ENCODE measurements around the gene SNRNP35. TPM values are rescaled to one million over a fixed set of nuclear protein-coding genes. Genes with fewer than 3 reads are reported as not detected.
"Not testable (repeated sequence)": the region's sequence is repeated elsewhere in the genome, so short reads cannot be mapped to it uniquely, and the experiment has no call there.

SNRNP35 gene
- total RNA-seq = 26.9 TPM

- DNase-seq (ENCODE audit: low spot score) (peak; percentile 86), ATAC-seq (peak; percentile 89)
- intact Hi-C loops (cut with DNase I) = no loop called here
These were observed at the start of gene SNRNP35 for GRCh38 chr12:123457980-123458779. TSS of gene SNRNP35 (plus strand) at chr12:123458139. CDS start at chr12:123465541, 7,402 bp downstream.

- ATAC-seq; DNase-seq (ENCODE audit: low spot score); intact Hi-C loops (cut with DNase I): not testable (repeated sequence)
These were observed 49.3 kb upstream of the SNRNP35 start for GRCh38 chr12:123408619-123409018.

GRCh38 chr12:123409284-123410040 lies 48.5 kb upstream of the SNRNP35 start:
- ATAC-seq; DNase-seq (ENCODE audit: low spot score); intact Hi-C loops (cut with DNase I): not testable (repeated sequence)

GRCh38 chr12:123410041-123410412 lies 47.9 kb upstream of the SNRNP35 start:
- ATAC-seq = no peak
- intact Hi-C loops (cut with DNase I) = no loop called here
- DNase-seq (ENCODE audit: low spot score) = no peak

- intact Hi-C loops (cut with DNase I) = no loop called here
- ATAC-seq (no peak), DNase-seq (ENCODE audit: low spot score) (no peak)
These were observed 36.6 kb upstream of the SNRNP35 start for GRCh38 chr12:123421314-123421713.

GRCh38 chr12:123427036-123427769 lies 30.7 kb upstream of the SNRNP35 start:
- ATAC-seq = no peak

GRCh38 chr12:123428591-123428990 lies 29.3 kb upstream of the SNRNP35 start:
- intact Hi-C loops (cut with DNase I) = no loop called here
- ATAC-seq = no peak

More at GRCh38 chr12:123427036-123427769, 30.7 kb upstream of the SNRNP35 start:
- DNase-seq (ENCODE audit: low spot score) = no peak
- intact Hi-C loops (cut with DNase I) = no loop called here

GRCh38 chr12:123429101-123429500 lies 28.8 kb upstream of the SNRNP35 start:
- ATAC-seq; intact Hi-C loops (cut with DNase I); DNase-seq (ENCODE audit: low spot score): not testable (repeated sequence)

More at GRCh38 chr12:123428591-123428990, 29.3 kb upstream of the SNRNP35 start:
- no peak for DNase-seq (ENCODE audit: low spot score)

GRCh38 chr12:123431951-123432817 lies 25.8 kb upstream of the SNRNP35 start:
- ATAC-seq; intact Hi-C loops (cut with DNase I); DNase-seq (ENCODE audit: low spot score): not testable (repeated sequence)

- DNase-seq (ENCODE audit: low spot score) (no peak), ATAC-seq (no peak)
- intact Hi-C loops (cut with DNase I) = no loop called here
These were observed 24.3 kb upstream of the SNRNP35 start for GRCh38 chr12:123433615-123434014.

GRCh38 chr12:123435636-123436016 lies 22.3 kb upstream of the SNRNP35 start:
- intact Hi-C loops (cut with DNase I) = no loop called here
- no peak for ATAC-seq

GRCh38 chr12:123436017-123436964 lies 21.6 kb upstream of the SNRNP35 start, which contains the start of gene RILPL2:
TSS of gene RILPL2 (minus strand) at chr12:123436684. CDS start at chr12:123436420, 264 bp downstream.
- intact Hi-C loops (cut with DNase I) = no loop called here
- peak; percentile 97 for ATAC-seq
- DNase-seq (ENCODE audit: low spot score) = peak; percentile 94

More at GRCh38 chr12:123435636-123436016, 22.3 kb upstream of the SNRNP35 start:
- DNase-seq (ENCODE audit: low spot score) = no peak

- ATAC-seq = no peak
- intact Hi-C loops (cut with DNase I) = no loop called here
- no peak for DNase-seq (ENCODE audit: low spot score)
These were observed 16.3 kb upstream of the SNRNP35 start for GRCh38 chr12:123441523-123442164.

GRCh38 chr12:123442774-123443173 lies 15.2 kb upstream of the SNRNP35 start:
- no peak for ATAC-seq
- intact Hi-C loops (cut with DNase I) = no loop called here
- no peak for DNase-seq (ENCODE audit: low spot score)

- intact Hi-C loops (cut with DNase I) = no loop called here
- DNase-seq (ENCODE audit: low spot score) (no peak), ATAC-seq (no peak)
These were observed 13.6 kb upstream of the SNRNP35 start for GRCh38 chr12:123444092-123445026.

All from sciatic nerve (tissue), 2 donors.